ENCODE results near the gene FIG4. TPM values are rescaled to one million over a fixed set of nuclear protein-coding genes. Genes with fewer than 3 reads are reported as not detected.
"Not testable (repeated sequence)": the region's sequence is repeated elsewhere in the genome, so short reads cannot be mapped to it uniquely, and the experiment has no call there.

FIG4 gene
- total RNA-seq, 1 experiment from 2014 or later = 15.7 TPM

GRCh38 chr6:109795994-109796555, 105.0 kb downstream of the FIG4 start:
- DNase-seq (ENCODE audit: low read depth) = no peak

- DNase-seq (ENCODE audit: low read depth) = no peak
Observed at GRCh38 chr6:109799129-109799528, 108.0 kb downstream of the FIG4 start.

- DNase-seq (ENCODE audit: low read depth) = peak; percentile 38
Observed at GRCh38 chr6:109799664-109800063, 108.6 kb downstream of the FIG4 start.

GRCh38 chr6:109800771-109801170, 109.7 kb downstream of the FIG4 start:
- DNase-seq (ENCODE audit: low read depth) = no peak

GRCh38 chr6:109801794-109802193, 110.7 kb downstream of the FIG4 start:
- DNase-seq (ENCODE audit: low read depth) = no peak

GRCh38 chr6:109804020-109804419, 112.9 kb downstream of the FIG4 start:
- no peak for DNase-seq (ENCODE audit: low read depth)

GRCh38 chr6:109807881-109808280, 116.8 kb downstream of the FIG4 start:
- no peak for DNase-seq (ENCODE audit: low read depth)

- DNase-seq (ENCODE audit: low read depth) = no peak
Observed at GRCh38 chr6:109808837-109809236, 117.7 kb downstream of the FIG4 start.

- DNase-seq (ENCODE audit: low read depth) = no peak
Observed at GRCh38 chr6:109815054-109815453, 124.0 kb downstream of the FIG4 start.

- peak; percentile 90 for DNase-seq (ENCODE audit: low read depth)
Observed at GRCh38 chr6:109816452-109817374, 125.6 kb downstream of the FIG4 start.

GRCh38 chr6:109820706-109821350, 129.7 kb downstream of the FIG4 start:
- no peak for DNase-seq (ENCODE audit: low read depth)

GRCh38 chr6:109821428-109821827, 130.3 kb downstream of the FIG4 start:
- no peak for DNase-seq (ENCODE audit: low read depth)

- DNase-seq (ENCODE audit: low read depth) = no peak
Observed at GRCh38 chr6:109824105-109824504, 133.0 kb downstream of the FIG4 start.

GRCh38 chr6:109826551-109826950, 135.5 kb downstream of the FIG4 start:
- no peak for DNase-seq (ENCODE audit: low read depth)

- not testable (repeated sequence) for DNase-seq (ENCODE audit: low read depth)
Observed at GRCh38 chr6:109831352-109831751, 140.3 kb downstream of the FIG4 start.

- no peak for DNase-seq (ENCODE audit: low read depth)
Observed at GRCh38 chr6:109834131-109834530, 143.0 kb downstream of the FIG4 start.

- no peak for DNase-seq (ENCODE audit: low read depth)
Observed at GRCh38 chr6:109834595-109835437, 143.7 kb downstream of the FIG4 start.

- DNase-seq (ENCODE audit: low read depth) = no peak
Observed at GRCh38 chr6:109840034-109840433, 148.9 kb downstream of the FIG4 start.

GRCh38 chr6:109840796-109841195, 149.7 kb downstream of the FIG4 start:
- peak; percentile 72 for DNase-seq (ENCODE audit: low read depth)

- DNase-seq (ENCODE audit: low read depth) = no peak
Observed at GRCh38 chr6:109841869-109842268, 150.8 kb downstream of the FIG4 start.

GRCh38 chr6:109852713-109853112, 161.6 kb downstream of the FIG4 start:
- no peak for DNase-seq (ENCODE audit: low read depth)

- no peak for DNase-seq (ENCODE audit: low read depth)
Observed at GRCh38 chr6:109853426-109853825, 162.3 kb downstream of the FIG4 start.

Data from LHCN-M2 (cell line).